GM12873 (cell line): Measurements from ENCODE around the gene A4GNT.

ENCODE experiments used
- CTCF ChIP-seq: IDR thresholded peaks from 2 replicates; pipeline ENCODE4 v1.5.1; 2012; ENCODE audit warnings: low read depth, mild to moderate bottlenecking, moderate library complexity, low read length, control low read depth; ENCODE audit not compliant: insufficient read depth; ENCODE audit errors: missing control alignments

The A4GNT gene

GRCh38 chr3:138154534-138154933 is 22.3 kb upstream of the A4GNT start:
- no peak for TF ChIP-seq CTCF

- no peak for TF ChIP-seq CTCF
These were observed 16.3 kb upstream of the A4GNT start for GRCh38 chr3:138148503-138148902.

- TF ChIP-seq CTCF: no peak
These were observed 8.8 kb upstream of the A4GNT start for GRCh38 chr3:138140940-138141339.

- no peak for TF ChIP-seq CTCF
These were observed 7.5 kb upstream of the A4GNT start for GRCh38 chr3:138139691-138140090.

- TF ChIP-seq CTCF: no peak
These were observed 5.7 kb upstream of the A4GNT start for GRCh38 chr3:138137861-138138260.

GRCh38 chr3:138136201-138136600 is 4.0 kb upstream of the A4GNT start:
- no peak for TF ChIP-seq CTCF

GRCh38 chr3:138135833-138136194 is 3.6 kb upstream of the A4GNT start:
- no peak for TF ChIP-seq CTCF

GRCh38 chr3:138135146-138135832 is 3.1 kb upstream of the A4GNT start:
- TF ChIP-seq CTCF: no peak
